Omental fat pad (tissue), 4 donors: ENCODE measurements around the gene STARD3. TPM values are rescaled to one million over a fixed set of nuclear protein-coding genes. Genes with fewer than 3 reads are reported as not detected.

Experiments
- ATAC-seq: fragments of 150-250 bp; one replicate; pipeline ENCODE4 v1.9.1; 2016; ENCODE audit warnings: mild to moderate bottlenecking, moderate library complexity; ENCODE audit not compliant: low FRiP score
- DNase-seq: peaks from one replicate; pipeline ENCODE4 v3.0.0-alpha.2; 2019; ENCODE audit warnings: low spot score
- CTCF ChIP-seq, 3 donors: fragments of 450-650 bp; IDR thresholded peaks; one replicate each; pipeline ENCODE4 v1.5.1; 2016 to 2017; ENCODE audit warnings: antibody characterized with exemption in 3 of 3, mild to moderate bottlenecking in 3 of 3, moderate library complexity in 2 of 3
- total RNA-seq, 4 donors: library from RNA; depleted of rRNA; stranded (reverse); fragments of >200 nt; gene quantifications; one replicate each; pipeline ENCODE4 v1.1.0, GENCODE V29; 2016

STARD3 gene
- total RNA-seq, 4 donors from 2014 or later, result 24.9 to 75.5 (median 36.5) TPM

- ATAC-seq (no peak), DNase-seq (no peak)
- no peak for TF ChIP-seq CTCF (IDR thresholded peaks at IDR 0.05)
These were observed 2.9 kb downstream of the STARD3 start for GRCh38 chr17:39639566-39640458.

GRCh38 chr17:39640591-39641031, 3.7 kb downstream of the STARD3 start:
- no peak for ATAC-seq
- no peak for DNase-seq
- TF ChIP-seq CTCF (IDR thresholded peaks at IDR 0.05), result no peak

GRCh38 chr17:39641097-39641496, 4.2 kb downstream of the STARD3 start:
- no peak for DNase-seq
- no peak for ATAC-seq
- no peak for TF ChIP-seq CTCF (IDR thresholded peaks at IDR 0.05)

- ATAC-seq (no peak), DNase-seq (no peak)
- TF ChIP-seq CTCF (IDR thresholded peaks at IDR 0.05), result no peak
These were observed 4.9 kb downstream of the STARD3 start for GRCh38 chr17:39641883-39642282.

- no peak for ATAC-seq
- no peak for DNase-seq
- no peak for TF ChIP-seq CTCF (IDR thresholded peaks at IDR 0.05)
These were observed 5.5 kb downstream of the STARD3 start for GRCh38 chr17:39642291-39643074.

DNA sequence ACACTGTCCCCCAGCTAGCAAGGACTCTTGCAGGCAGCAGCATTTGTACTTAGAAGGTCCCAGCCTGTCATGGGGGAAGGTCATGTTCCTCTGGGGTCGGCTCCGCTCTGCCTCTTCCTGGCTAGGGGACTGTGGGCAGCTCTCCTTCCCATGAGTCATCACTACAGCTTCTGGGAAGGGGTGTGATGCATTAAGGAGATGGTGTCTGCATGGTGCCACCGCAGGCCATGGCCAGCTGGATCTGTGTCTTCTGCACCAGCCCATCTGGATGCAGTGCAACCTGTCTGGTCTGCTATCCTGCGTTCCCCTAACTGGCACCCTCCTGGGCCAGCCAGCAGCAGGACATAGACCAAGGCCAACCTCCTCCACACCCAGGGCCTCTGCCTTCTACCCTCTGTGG, 6.3 kb downstream of the STARD3 start:
- DNase-seq (no peak), ATAC-seq (no peak)
- no peak for TF ChIP-seq CTCF (IDR thresholded peaks at IDR 0.05)
